Measurements from ENCODE around the gene ADCY1. TPM values are rescaled to one million over a fixed set of nuclear protein-coding genes. Genes with fewer than 3 reads are reported as not detected.

ADCY1 gene
- polyA plus RNA-seq, 1 donor (not counting 4 experiments of a cell fraction or from before 2014, with no cell fraction given): 0.54 TPM

- no peaks in the 10 kb centered on the region for H3K9me3 ChIP-seq (ENCODE audit: control insufficient read depth, low read depth, low read length)
- H2AFZ ChIP-seq (ENCODE audit: control insufficient read depth, low read length): no peak overlapping the region
- H3K4me1 ChIP-seq (ENCODE audit: control insufficient read depth, extremely low read depth, insufficient read depth, low read length): no peaks in the 10 kb centered on the region
- no peaks in the 10 kb centered on the region for H3K36me3 ChIP-seq (ENCODE audit: control insufficient read depth in 2 of 2, extremely low read depth in 1 of 2, insufficient read depth in 2 of 2, low read length in 2 of 2)
- H3K4me2 ChIP-seq (ENCODE audit: control insufficient read depth, extremely low read depth, insufficient read depth, low read depth, low read length): no peak overlapping the region
- FAIRE-seq (no peak), DNase-seq (ENCODE audit: low read depth, low spot score) (no peak)
- no peak overlapping the region for H3K27ac ChIP-seq (ENCODE audit: control insufficient read depth, insufficient read depth, low read length)
- no peak overlapping the region for H3K9ac ChIP-seq (ENCODE audit: control insufficient read depth, extremely low read depth, insufficient read depth, low read length)
- dilution Hi-C loops (cut with MboI; ENCODE audit: extremely low pct_ligation_motif_present, low sequenced_read_pairs): no loop called here
- TF ChIP-seq EZH2 (IDR thresholded peaks at IDR 0.05; ENCODE audit: low read length) (no peak), CTCF (optimal IDR thresholded peaks at IDR 0.05 in 1 of 3, IDR thresholded peaks at IDR 0.05 in 1 of 3, conservative IDR thresholded peaks at IDR 0.05 in 1 of 3; ENCODE audit: extremely low read depth in 1 of 3, insufficient read depth in 2 of 3, low read length in 3 of 3) (no peak)
- H4K20me1 ChIP-seq (ENCODE audit: control insufficient read depth, extremely low read depth, insufficient read depth, low read length): no peaks in the 10 kb centered on the region
- no peaks in the 10 kb centered on the region for H3K79me2 ChIP-seq (ENCODE audit: control insufficient read depth, insufficient read depth, low read length)
- no peaks in the 10 kb centered on the region for H3K27me3 ChIP-seq (ENCODE audit: control insufficient read depth, extremely low read depth, insufficient read depth, low read length)
- no peak overlapping the region for H3K4me3 ChIP-seq (ENCODE audit: control insufficient read depth in 2 of 3, extremely low read depth in 1 of 3, insufficient read depth in 2 of 3, low read depth in 1 of 3, low read length in 3 of 3)
- no peaks in the 10 kb centered on the region for H3K9me1 ChIP-seq (ENCODE audit: control insufficient read depth, extremely low read depth, insufficient read depth, low read length)
Measured at GRCh38 chr7:45606050-45606449, 31.9 kb downstream of the ADCY1 start.

GRCh38 chr7:45606931-45607330 lies 32.8 kb downstream of the ADCY1 start:
- no peak for FAIRE-seq
- Histone ChIP-seq H3K36me3 (ENCODE audit: control insufficient read depth in 2 of 2, extremely low read depth in 1 of 2, insufficient read depth in 2 of 2, low read length in 2 of 2) (no peaks in the 10 kb centered on the region), H3K79me2 (ENCODE audit: control insufficient read depth, insufficient read depth, low read length) (no peaks in the 10 kb centered on the region), H3K4me3 (ENCODE audit: control insufficient read depth in 2 of 3, extremely low read depth in 1 of 3, insufficient read depth in 2 of 3, low read depth in 1 of 3, low read length in 3 of 3) (no peak overlapping the region), H3K4me1 (ENCODE audit: control insufficient read depth, extremely low read depth, insufficient read depth, low read length) (no peaks in the 10 kb centered on the region), H3K4me2 (ENCODE audit: control insufficient read depth, extremely low read depth, insufficient read depth, low read depth, low read length) (no peak overlapping the region), H3K9me1 (ENCODE audit: control insufficient read depth, extremely low read depth, insufficient read depth, low read length) (no peaks in the 10 kb centered on the region), H3K9me3 (ENCODE audit: control insufficient read depth, low read depth, low read length) (no peaks in the 10 kb centered on the region), H2AFZ (ENCODE audit: control insufficient read depth, low read length) (no peak overlapping the region), H4K20me1 (ENCODE audit: control insufficient read depth, extremely low read depth, insufficient read depth, low read length) (no peaks in the 10 kb centered on the region), H3K27me3 (ENCODE audit: control insufficient read depth, extremely low read depth, insufficient read depth, low read length) (no peaks in the 10 kb centered on the region), H3K27ac (ENCODE audit: control insufficient read depth, insufficient read depth, low read length) (no peak overlapping the region), H3K9ac (ENCODE audit: control insufficient read depth, extremely low read depth, insufficient read depth, low read length) (no peak overlapping the region)
- DNase-seq (ENCODE audit: low read depth, low spot score): no peak
- no peak for TF ChIP-seq EZH2 (IDR thresholded peaks at IDR 0.05; ENCODE audit: low read length)
- no peak for TF ChIP-seq CTCF (optimal IDR thresholded peaks at IDR 0.05 in 1 of 3, IDR thresholded peaks at IDR 0.05 in 1 of 3, conservative IDR thresholded peaks at IDR 0.05 in 1 of 3; ENCODE audit: extremely low read depth in 1 of 3, insufficient read depth in 2 of 3, low read length in 3 of 3)
- dilution Hi-C loops (cut with MboI; ENCODE audit: extremely low pct_ligation_motif_present, low sequenced_read_pairs): no loop called here
